Fibroblast of pulmonary artery (primary cell): ENCODE data around the gene KDM2A.

Source experiments
- DNase-seq: peaks from one replicate; pipeline ENCODE4 v3.0.0-alpha.2; 2010; ENCODE audit warnings: low read depth
- H3K4me3 ChIP-seq: replicated peaks from 2 replicates; pipeline ENCODE4 v1.5.1; 2011; ENCODE audit warnings: low read depth, mild to moderate bottlenecking, control low read depth, low read length, moderate library complexity
- TF ChIP-seq, protein P1 (sequence below): IDR thresholded peaks from 2 replicates; pipeline ENCODE4 v1.5.1; 2011; ENCODE audit warnings: mild to moderate bottlenecking, control low read depth, low read length, inconsistent platforms; ENCODE audit errors: missing control alignments

KDM2A gene

DNA sequence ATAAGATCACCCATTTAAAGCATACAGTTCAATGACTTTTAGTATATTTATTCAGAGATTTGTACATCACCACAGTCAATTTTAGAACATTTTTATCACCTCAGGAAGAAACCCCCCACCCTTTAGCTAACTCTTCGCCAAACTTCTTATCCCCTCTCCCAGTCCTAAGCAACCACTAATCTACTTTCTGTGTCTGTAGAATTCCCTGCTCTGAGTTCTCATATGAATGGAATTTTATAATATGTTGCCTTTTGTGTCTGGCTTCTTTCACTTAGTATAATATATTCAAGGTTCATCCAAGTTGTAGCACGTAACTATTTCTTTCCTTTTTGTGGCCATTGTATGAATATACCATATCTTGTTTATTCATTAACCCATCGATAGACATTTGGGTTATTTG, 173.6 kb downstream of the KDM2A start:
- TF ChIP-seq, protein P1, sequence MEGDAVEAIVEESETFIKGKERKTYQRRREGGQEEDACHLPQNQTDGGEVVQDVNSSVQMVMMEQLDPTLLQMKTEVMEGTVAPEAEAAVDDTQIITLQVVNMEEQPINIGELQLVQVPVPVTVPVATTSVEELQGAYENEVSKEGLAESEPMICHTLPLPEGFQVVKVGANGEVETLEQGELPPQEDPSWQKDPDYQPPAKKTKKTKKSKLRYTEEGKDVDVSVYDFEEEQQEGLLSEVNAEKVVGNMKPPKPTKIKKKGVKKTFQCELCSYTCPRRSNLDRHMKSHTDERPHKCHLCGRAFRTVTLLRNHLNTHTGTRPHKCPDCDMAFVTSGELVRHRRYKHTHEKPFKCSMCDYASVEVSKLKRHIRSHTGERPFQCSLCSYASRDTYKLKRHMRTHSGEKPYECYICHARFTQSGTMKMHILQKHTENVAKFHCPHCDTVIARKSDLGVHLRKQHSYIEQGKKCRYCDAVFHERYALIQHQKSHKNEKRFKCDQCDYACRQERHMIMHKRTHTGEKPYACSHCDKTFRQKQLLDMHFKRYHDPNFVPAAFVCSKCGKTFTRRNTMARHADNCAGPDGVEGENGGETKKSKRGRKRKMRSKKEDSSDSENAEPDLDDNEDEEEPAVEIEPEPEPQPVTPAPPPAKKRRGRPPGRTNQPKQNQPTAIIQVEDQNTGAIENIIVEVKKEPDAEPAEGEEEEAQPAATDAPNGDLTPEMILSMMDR: no peak
- no peak for DNase-seq
- H3K4me3 ChIP-seq: no peak overlapping the region

DNA sequence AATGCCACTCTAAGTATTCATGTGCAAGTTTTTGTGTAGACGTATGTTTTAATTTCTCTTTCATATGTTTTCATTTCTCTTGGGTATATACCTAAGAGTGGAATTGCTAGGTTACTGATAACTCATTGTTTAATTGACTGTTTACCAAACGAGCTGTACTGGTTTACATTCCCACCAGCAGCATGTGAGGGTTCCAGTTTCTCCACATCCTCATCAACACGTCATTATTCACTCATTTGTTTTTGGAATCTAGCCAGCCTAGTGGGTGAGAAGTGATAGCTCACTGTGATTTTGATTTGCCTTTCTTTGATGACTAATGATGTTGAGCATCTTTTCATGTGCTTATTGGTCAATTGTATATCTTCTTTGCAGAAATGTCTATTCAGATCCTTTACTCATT, 174.0 kb downstream of the KDM2A start:
- no peak overlapping the region for H3K4me3 ChIP-seq
- TF ChIP-seq, protein P1: no peak
- peak; percentile 42 for DNase-seq

DNA sequence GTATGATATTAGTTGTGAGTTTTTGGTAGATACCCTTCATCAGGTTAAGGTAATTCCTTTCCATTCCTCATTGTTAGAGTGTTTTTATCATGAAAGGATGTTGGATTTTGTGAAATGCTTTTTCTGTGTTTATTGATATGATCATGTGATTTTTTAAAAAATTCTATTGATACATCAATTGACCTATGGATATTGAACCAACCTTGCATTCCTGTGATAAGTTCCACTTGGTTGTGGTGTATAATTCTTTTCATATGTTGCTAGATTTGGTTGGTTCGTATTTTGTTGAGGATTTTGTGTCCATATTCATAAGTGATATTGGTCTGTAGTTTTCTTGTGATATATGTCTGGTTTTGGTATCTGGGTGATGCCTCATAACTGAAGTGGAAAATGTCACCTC, 176.8 kb downstream of the KDM2A start:
- peak; percentile 26 for DNase-seq
- TF ChIP-seq, protein P1: no peak
- no peak overlapping the region for H3K4me3 ChIP-seq

DNA sequence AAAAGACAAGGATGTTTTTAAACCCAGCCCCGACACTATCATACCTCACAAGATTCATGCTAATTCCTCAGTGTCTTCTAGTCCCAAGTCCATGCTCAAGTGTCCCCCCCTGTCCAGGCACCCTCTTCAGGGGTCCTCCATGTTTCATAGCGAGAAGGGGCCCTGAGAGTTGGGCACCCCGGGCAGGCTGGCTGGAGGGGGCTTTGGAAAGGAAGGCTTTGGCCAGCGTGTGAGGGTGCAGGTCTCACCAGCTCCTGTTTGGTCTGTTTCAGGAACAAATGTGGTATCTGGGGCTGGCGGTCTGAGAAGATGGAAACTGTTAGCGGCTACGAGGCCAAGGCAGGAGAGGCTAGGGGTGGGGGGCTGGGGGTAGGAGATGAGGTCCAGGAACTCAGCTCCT, 179.7 kb downstream of the KDM2A start:
- no peak for DNase-seq
- no peak overlapping the region for H3K4me3 ChIP-seq
- TF ChIP-seq, protein P1: no peak

DNA sequence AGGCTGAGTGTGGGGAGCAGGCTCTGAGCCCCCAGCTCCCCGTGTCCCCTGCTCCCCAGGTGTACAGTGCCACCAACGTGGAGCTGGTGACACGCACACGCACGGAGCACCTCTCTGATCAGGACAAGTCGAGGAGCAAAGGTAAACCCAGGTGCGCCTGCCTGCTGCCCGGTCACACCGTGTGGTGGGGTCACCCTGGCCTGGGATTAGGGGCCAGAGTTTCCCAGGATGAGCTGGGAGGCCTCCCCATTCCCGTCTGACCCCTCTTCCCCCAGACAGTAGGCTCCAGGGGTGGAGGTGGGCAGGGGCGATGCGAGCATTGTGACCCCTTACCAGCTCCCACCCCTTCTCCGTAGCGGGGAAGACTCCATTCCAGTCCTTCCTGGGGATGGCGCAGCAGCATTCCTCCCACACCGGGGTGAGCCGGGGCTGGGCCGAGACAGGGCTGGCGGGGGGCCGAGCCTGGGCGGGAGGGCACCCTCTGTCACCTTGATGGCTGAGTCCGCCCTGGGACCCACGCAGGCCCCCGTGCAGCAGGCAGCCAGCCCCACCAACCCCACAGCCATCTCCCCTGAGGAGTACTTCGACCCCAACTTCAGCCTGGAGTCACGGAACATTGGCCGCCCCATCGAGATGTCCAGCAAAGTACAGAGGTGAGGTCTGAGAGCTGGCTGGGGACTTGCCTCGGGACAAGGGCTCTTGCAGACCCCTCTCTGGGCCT, 180.6 kb downstream of the KDM2A start:
- DNase-seq: no peak
- H3K4me3 ChIP-seq: no peak overlapping the region
- TF ChIP-seq, protein P1: no peak

DNA sequence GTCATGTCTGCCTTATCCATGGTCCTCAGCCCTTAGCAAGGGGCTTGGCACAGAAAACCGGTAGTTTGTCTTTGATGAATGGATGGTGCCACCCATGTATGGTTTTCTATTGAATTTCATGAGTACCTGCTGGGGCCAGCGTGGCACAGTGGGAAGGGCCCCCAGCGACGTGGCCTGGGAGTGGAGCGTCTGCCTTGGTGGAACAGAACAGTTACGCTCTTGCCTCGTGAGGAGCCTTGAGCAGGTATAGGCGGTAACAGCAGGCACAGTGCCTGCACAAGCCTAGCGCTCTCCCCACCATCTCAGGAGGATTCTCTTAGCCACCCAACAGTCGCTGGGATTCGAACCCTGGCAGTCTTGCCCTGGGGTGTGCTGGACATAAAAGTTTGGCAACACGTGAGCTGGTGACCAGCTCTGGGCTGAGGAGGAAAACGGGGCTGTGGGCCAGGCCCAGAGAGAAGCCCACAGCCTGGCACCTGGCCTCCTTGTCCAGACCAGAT, 181.2 kb downstream of the KDM2A start:
- no peak for DNase-seq
- H3K4me3 ChIP-seq: no peak overlapping the region
- TF ChIP-seq, protein P1: no peak

DNA sequence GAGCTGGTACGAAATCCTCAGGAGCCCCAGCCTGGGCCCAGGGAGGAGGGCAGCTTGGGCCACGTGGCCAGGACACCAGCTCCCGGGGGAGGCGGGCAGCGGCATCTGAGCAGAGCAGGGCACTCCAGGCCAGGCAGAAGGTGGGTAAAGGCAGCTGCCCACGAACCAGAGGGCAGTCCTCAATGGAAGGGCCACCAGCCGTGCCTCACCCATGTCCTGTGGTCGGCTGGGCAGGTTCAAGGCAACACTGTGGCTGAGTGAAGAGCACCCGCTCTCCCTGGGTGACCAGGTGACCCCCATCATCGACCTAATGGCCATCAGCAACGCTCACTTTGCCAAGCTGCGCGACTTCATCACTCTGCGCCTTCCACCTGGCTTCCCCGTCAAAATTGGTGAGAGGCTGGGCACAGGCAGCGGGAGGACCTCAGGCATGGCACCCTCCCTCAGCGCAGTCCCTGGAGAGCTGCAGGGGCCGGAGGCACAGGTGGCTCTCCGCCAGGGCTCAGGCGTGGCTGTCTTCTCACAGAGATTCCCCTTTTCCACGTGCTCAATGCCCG, 181.8 kb downstream of the KDM2A start:
- DNase-seq: no peak
- H3K4me3 ChIP-seq: no peak overlapping the region
- TF ChIP-seq, protein P1: no peak
